DND-41 (cell line): ENCODE data around the gene TIMM44.

Experiments used
- ATAC-seq: fragments of 200-7000 bp; cut with Tn5 transposase; 3 replicates; pipeline ENCODE4 v1.9.1; 2021; ENCODE audit warnings: low read depth; ENCODE audit not compliant: insufficient read depth
- DNase-seq: peaks from one replicate; pipeline ENCODE4 v3.0.0-alpha.2; 2020
- H2AFZ ChIP-seq: 2 replicates; pipeline ENCODE4 v1.6.0; 2012; ENCODE audit warnings: low read depth, low read length
- H3K27ac ChIP-seq: 2 replicates; pipeline ENCODE4 v1.5.1; 2012; ENCODE audit warnings: low read length, inconsistent platforms
- H3K27me3 ChIP-seq: fragments of 200-600 bp; sonication (generic); 2 replicates; pipeline ENCODE4 v1.6.0; 2012; ENCODE audit warnings: low read length, mild to moderate bottlenecking, inconsistent platforms; ENCODE audit not compliant: insufficient read depth, poor library complexity
- H3K36me3 ChIP-seq: 2 replicates; pipeline ENCODE4 v1.5.1; 2012; ENCODE audit warnings: low read length, inconsistent platforms; ENCODE audit not compliant: insufficient read depth
- H3K4me1 ChIP-seq: 2 replicates; pipeline ENCODE4 v1.5.1; 2012; ENCODE audit warnings: mild to moderate bottlenecking, low read length; ENCODE audit not compliant: insufficient read depth
- H3K4me2 ChIP-seq: 2 replicates; pipeline ENCODE4 v1.6.0; 2012; ENCODE audit warnings: mild to moderate bottlenecking, moderate library complexity, low read length, inconsistent platforms; ENCODE audit not compliant: insufficient read depth
- H3K4me3 ChIP-seq, 2 experiments: fragments of 200-600 bp in 1 of 2; shearing (Covaris generic) in 1 of 2; 2 replicates each; pipeline ENCODE4 v1.5.1; 2012 to 2016; ENCODE audit warnings: inconsistent platforms in 2 of 2, low read length in 2 of 2, mild to moderate bottlenecking in 2 of 2, low read depth in 1 of 2, moderate library complexity in 1 of 2
- H3K79me2 ChIP-seq: 2 replicates; pipeline ENCODE4 v1.6.0; 2012; ENCODE audit warnings: low read length, inconsistent platforms; ENCODE audit not compliant: insufficient read depth
- H3K9ac ChIP-seq: 2 replicates; pipeline ENCODE4 v1.6.0; 2012; ENCODE audit warnings: low read depth, mild to moderate bottlenecking, inconsistent platforms, low read length, moderate library complexity
- H3K9me3 ChIP-seq: 2 replicates; pipeline ENCODE4 v1.5.1; 2012; ENCODE audit warnings: low read length, moderate library complexity, mild to moderate bottlenecking, inconsistent platforms; ENCODE audit not compliant: insufficient read depth, severe bottlenecking
- H4K20me1 ChIP-seq: 2 replicates; pipeline ENCODE4 v1.6.0; 2012; ENCODE audit warnings: low read length; ENCODE audit not compliant: insufficient read depth
- EZH2 ChIP-seq: IDR thresholded peaks from 3 replicates; pipeline ENCODE4 v1.6.1; 2012; ENCODE audit warnings: borderline replicate concordance, low read depth, mild to moderate bottlenecking, moderate library complexity, low read length, inconsistent platforms; ENCODE audit not compliant: severe bottlenecking
- TF ChIP-seq, protein P1 (sequence below): IDR thresholded peaks from 2 replicates; pipeline ENCODE4 v1.5.1; 2012; ENCODE audit warnings: borderline replicate concordance, low read length, moderate library complexity, mild to moderate bottlenecking; ENCODE audit not compliant: poor library complexity, severe bottlenecking; ENCODE audit errors: extremely low read depth

Gene TIMM44

DNA sequence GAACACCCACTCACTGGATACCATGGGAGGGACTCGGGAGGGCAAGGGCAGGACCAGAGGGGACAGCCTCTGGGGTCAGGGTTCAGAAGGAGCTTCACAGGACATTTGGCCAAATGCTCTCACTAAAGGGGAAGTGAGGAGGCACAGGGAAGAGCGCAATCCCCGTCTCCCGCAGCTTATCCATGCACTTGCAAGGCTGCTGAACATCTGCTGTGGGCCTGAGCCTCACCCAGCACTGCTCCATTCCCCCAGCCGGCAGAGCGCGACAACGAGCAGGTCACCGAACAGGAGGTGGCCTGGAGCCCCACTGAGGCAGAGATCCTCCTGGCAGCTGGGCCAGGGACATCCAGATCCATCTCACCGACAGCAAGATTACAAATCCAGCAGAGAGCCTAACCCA, 38.6 kb upstream of the TIMM44 start:
- Histone ChIP-seq H3K4me3 (no peak overlapping the region), H3K36me3 (peaks cover 97% of the 10 kb centered on the region), H3K9ac (no peak overlapping the region), H3K79me2 (peaks cover 93% of the 10 kb centered on the region), H3K4me2 (no peak overlapping the region), H2AFZ (no peak overlapping the region), H3K27ac (no peak overlapping the region), H4K20me1 (peaks cover 97% of the 10 kb centered on the region), H3K4me1 (no peaks in the 10 kb centered on the region), H3K27me3 (no peaks in the 10 kb centered on the region), H3K9me3 (no peaks in the 10 kb centered on the region)
- DNase-seq, result no peak
- ATAC-seq, result no peak
- TF ChIP-seq EZH2, result no peak
- TF ChIP-seq, protein P1, sequence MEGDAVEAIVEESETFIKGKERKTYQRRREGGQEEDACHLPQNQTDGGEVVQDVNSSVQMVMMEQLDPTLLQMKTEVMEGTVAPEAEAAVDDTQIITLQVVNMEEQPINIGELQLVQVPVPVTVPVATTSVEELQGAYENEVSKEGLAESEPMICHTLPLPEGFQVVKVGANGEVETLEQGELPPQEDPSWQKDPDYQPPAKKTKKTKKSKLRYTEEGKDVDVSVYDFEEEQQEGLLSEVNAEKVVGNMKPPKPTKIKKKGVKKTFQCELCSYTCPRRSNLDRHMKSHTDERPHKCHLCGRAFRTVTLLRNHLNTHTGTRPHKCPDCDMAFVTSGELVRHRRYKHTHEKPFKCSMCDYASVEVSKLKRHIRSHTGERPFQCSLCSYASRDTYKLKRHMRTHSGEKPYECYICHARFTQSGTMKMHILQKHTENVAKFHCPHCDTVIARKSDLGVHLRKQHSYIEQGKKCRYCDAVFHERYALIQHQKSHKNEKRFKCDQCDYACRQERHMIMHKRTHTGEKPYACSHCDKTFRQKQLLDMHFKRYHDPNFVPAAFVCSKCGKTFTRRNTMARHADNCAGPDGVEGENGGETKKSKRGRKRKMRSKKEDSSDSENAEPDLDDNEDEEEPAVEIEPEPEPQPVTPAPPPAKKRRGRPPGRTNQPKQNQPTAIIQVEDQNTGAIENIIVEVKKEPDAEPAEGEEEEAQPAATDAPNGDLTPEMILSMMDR, result no peak

- Histone ChIP-seq H3K4me3 (no peak overlapping the region), H2AFZ (no peak overlapping the region), H3K79me2 (peaks cover 92% of the 10 kb centered on the region), H3K9ac (no peak overlapping the region), H4K20me1 (peaks cover 98% of the 10 kb centered on the region), H3K4me2 (no peak overlapping the region), H3K27ac (no peak overlapping the region), H3K9me3 (no peaks in the 10 kb centered on the region), H3K27me3 (no peaks in the 10 kb centered on the region), H3K36me3 (peaks cover 98% of the 10 kb centered on the region), H3K4me1 (no peaks in the 10 kb centered on the region)
- TF ChIP-seq EZH2, result no peak
- TF ChIP-seq, protein P1, result no peak
- no peak for ATAC-seq
- DNase-seq, result no peak
Observed at GRCh38 chr19:7981661-7982060, 38.2 kb upstream of the TIMM44 start.

- Histone ChIP-seq H3K4me2 (no peak overlapping the region), H3K9me3 (no peaks in the 10 kb centered on the region), H3K27ac (no peak overlapping the region), H3K9ac (no peak overlapping the region), H3K79me2 (peaks cover 92% of the 10 kb centered on the region), H4K20me1 (peaks cover 98% of the 10 kb centered on the region), H3K36me3 (peaks cover 97% of the 10 kb centered on the region), H3K4me3 (no peak overlapping the region), H2AFZ (no peak overlapping the region), H3K4me1 (no peaks in the 10 kb centered on the region), H3K27me3 (no peaks in the 10 kb centered on the region)
- TF ChIP-seq EZH2, result no peak
- TF ChIP-seq, protein P1, result no peak
- no peak for ATAC-seq
- no peak for DNase-seq
Observed at GRCh38 chr19:7981199-7981598, 37.7 kb upstream of the TIMM44 start.

- no peak overlapping the region for H3K27ac ChIP-seq
Observed at GRCh38 chr19:7980635-7981121, 37.2 kb upstream of the TIMM44 start.

More at GRCh38 chr19:7980635-7981121, 37.2 kb upstream of the TIMM44 start:
- DNase-seq (no peak), ATAC-seq (no peak)
- TF ChIP-seq, protein P1, result no peak
- no peak for TF ChIP-seq EZH2
- no peak overlapping the region for H2AFZ ChIP-seq
- no peak overlapping the region for H3K4me3 ChIP-seq
- H3K79me2 ChIP-seq, result peaks cover 88% of the 10 kb centered on the region
- H3K36me3 ChIP-seq, result peaks cover 94% of the 10 kb centered on the region
- H4K20me1 ChIP-seq, result peaks cover 95% of the 10 kb centered on the region
- H3K9ac ChIP-seq, result no peak overlapping the region
- H3K4me1 ChIP-seq, result no peaks in the 10 kb centered on the region
- H3K9me3 ChIP-seq, result no peaks in the 10 kb centered on the region
- no peaks in the 10 kb centered on the region for H3K27me3 ChIP-seq
- no peak overlapping the region for H3K4me2 ChIP-seq
